Measurements from ENCODE around the gene FLNB.

DNA sequence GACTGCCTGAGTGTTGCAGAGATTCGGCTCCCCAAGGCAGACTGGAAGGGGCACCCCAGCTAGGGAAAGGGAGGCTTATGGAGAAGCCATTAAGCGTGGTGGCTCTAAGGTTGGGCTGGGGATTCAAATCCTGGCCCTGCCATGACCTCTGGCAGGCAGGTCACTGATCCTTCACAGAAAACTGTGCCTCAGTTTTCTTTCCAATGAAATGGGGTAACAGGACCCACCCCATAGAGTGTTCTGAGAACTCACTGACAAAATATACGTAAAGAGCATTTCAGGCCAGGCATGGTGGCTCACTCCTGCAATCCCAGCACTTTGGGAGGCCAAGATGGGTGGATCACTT, 167.9 kb downstream of the FLNB start:
- TF ChIP-seq MAFK (IDR thresholded peaks at IDR 0.05; ENCODE audit: low read depth, low read length) (no peak), RAD21 (IDR thresholded peaks at IDR 0.05; ENCODE audit: low read length) (no peak), SMC3 (IDR thresholded peaks at IDR 0.05; ENCODE audit: low read depth, low read length) (no peak), POLR2A (IDR thresholded peaks at IDR 0.05; ENCODE audit: low read depth, low read length) (no peak)
- TF ChIP-seq, protein P1, sequence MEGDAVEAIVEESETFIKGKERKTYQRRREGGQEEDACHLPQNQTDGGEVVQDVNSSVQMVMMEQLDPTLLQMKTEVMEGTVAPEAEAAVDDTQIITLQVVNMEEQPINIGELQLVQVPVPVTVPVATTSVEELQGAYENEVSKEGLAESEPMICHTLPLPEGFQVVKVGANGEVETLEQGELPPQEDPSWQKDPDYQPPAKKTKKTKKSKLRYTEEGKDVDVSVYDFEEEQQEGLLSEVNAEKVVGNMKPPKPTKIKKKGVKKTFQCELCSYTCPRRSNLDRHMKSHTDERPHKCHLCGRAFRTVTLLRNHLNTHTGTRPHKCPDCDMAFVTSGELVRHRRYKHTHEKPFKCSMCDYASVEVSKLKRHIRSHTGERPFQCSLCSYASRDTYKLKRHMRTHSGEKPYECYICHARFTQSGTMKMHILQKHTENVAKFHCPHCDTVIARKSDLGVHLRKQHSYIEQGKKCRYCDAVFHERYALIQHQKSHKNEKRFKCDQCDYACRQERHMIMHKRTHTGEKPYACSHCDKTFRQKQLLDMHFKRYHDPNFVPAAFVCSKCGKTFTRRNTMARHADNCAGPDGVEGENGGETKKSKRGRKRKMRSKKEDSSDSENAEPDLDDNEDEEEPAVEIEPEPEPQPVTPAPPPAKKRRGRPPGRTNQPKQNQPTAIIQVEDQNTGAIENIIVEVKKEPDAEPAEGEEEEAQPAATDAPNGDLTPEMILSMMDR (conservative IDR thresholded peaks at IDR 0.05; ENCODE audit: low read depth, low read length), result no peak
